NCI-H1436 treated with DMSO at 0.1 percent for 48 hours (cell line): ENCODE results near the gene NAALADL1.
A peak's percentile ranks its signal among the peaks of the same experiment; 100 is the strongest.

Experiments used
- DNase-seq: peaks from one replicate; lab custom pipeline; 2025; lab: John Stamatoyannopoulos, UW

Gene NAALADL1

GRCh38 chr11:65058419-65059054 lies at the start of gene NAALADL1:
Gene NAALADL1, minus strand, starts transcription at chr11:65058553. Its CDS starts 32 bp downstream, at chr11:65058521.
- DNase-seq: no peak

- DNase-seq: no peak
Observed at GRCh38 chr11:65107751-65108468, 49.6 kb upstream of the NAALADL1 start.

GRCh38 chr11:65107078-65107477 lies 48.7 kb upstream of the NAALADL1 start:
- no peak for DNase-seq

GRCh38 chr11:65104628-65105027 lies 46.3 kb upstream of the NAALADL1 start:
- no peak for DNase-seq

GRCh38 chr11:65103476-65103875 lies 45.1 kb upstream of the NAALADL1 start:
- no peak for DNase-seq

- DNase-seq: no peak
Observed at GRCh38 chr11:65102142-65103095, 44.1 kb upstream of the NAALADL1 start.

GRCh38 chr11:65100674-65101350 lies 42.5 kb upstream of the NAALADL1 start:
- DNase-seq: no peak

- DNase-seq: no peak
Observed at GRCh38 chr11:65096926-65097325, 38.6 kb upstream of the NAALADL1 start.

GRCh38 chr11:65095974-65096806 lies 37.8 kb upstream of the NAALADL1 start, which contains the start of gene VPS51:
Gene VPS51, plus strand, starts transcription at chr11:65096214. Its CDS starts 37 bp downstream, at chr11:65096251.
- peak; percentile 67 for DNase-seq

- no peak for DNase-seq
Observed at GRCh38 chr11:65095427-65095826, 37.1 kb upstream of the NAALADL1 start.

GRCh38 chr11:65090628-65091027 lies 32.3 kb upstream of the NAALADL1 start:
- DNase-seq: no peak

GRCh38 chr11:65089621-65090020 lies 31.3 kb upstream of the NAALADL1 start:
- DNase-seq: no peak

GRCh38 chr11:65087827-65088226 lies 29.5 kb upstream of the NAALADL1 start:
- DNase-seq: no peak

- no peak for DNase-seq
Observed at GRCh38 chr11:65087216-65087615, 28.9 kb upstream of the NAALADL1 start.

GRCh38 chr11:65086809-65087208 lies 28.5 kb upstream of the NAALADL1 start:
- DNase-seq: no peak

GRCh38 chr11:65085446-65085845 lies 27.1 kb upstream of the NAALADL1 start:
- no peak for DNase-seq

GRCh38 chr11:65084598-65085375 lies 26.4 kb upstream of the NAALADL1 start:
- DNase-seq: no peak

- DNase-seq: peak; percentile 77
Observed at GRCh38 chr11:65083834-65084597, 25.7 kb upstream of the NAALADL1 start, which contains the start of the genes CDCA5 and ZFPL1. Gene CDCA5, minus strand, starts transcription at chr11:65084040. Its CDS starts 62 bp downstream, at chr11:65083978. Gene ZFPL1, plus strand, starts transcription at chr11:65084222. Its CDS starts 477 bp downstream, at chr11:65084699.
